GDM1 (cell line): ENCODE measurements around the gene CHCHD6.

Experiments
- DNase-seq: peaks from one replicate; lab custom pipeline; 2025; lab: John Stamatoyannopoulos, UW

CHCHD6 gene

DNA sequence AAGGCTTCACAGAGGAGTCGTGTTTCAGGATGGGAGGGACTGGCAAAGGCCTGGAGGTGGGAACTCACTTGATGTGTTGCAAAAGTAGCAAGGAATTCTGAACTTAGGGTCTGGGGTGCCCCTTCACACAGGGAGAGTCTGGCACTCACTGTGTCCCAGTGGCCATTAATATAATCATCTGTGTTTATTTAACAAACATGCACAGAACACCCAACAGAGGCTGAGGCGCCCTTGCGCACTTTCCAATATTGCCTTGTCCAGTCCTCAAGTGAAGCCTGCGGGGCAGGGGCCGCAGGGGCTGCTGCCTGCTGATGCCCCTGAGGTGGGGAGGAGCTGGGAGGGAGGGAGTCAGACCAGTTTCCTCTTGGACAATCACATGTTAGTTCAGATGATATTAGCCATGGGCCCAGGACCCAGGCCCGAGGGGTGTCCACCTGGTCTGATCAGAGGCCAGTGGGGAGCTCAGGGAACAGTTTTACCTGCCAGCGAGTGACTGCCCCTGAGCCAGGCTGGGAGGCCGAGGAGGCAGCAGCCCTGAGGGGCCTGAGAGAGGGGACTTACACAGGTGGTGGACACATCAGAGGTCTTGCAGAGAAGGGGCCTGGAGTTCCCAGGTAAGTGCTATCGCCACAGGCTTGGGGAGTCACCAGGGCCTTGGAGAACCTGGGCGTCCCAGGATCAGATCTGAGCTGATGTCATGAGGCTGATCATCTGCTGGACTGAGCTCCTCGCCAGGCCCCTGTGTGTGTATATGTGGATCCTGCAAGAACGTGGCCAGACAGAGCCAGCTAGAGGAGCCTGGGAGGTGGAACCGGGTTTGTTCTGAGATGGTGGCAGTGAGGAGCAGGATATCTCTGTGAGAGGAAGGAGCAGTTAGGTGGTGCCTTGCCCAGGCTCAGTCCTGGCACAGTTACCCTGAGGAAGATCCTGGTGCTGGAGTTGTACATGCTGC lies 35.3 kb upstream of the CHCHD6 start:
- DNase-seq: no peak

DNA sequence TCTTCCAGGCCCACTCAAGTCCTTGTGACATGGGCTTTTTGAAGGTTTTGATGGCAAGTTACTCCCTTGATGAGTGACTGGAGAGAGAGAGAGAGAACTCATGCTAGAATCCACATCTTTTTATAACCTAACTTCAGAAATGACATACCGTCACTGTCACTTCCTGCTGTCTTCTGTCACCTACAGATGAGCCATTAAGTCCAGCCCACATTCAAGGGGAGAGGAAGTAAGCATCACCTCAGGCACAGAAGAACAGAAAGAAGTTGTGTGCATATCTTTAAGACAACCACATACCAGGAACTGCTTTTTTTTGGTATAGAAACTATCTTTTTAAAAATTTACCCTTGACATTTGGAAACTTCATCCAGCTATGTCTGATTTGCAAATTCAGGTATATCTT lies 32.5 kb upstream of the CHCHD6 start:
- DNase-seq: no peak

DNA sequence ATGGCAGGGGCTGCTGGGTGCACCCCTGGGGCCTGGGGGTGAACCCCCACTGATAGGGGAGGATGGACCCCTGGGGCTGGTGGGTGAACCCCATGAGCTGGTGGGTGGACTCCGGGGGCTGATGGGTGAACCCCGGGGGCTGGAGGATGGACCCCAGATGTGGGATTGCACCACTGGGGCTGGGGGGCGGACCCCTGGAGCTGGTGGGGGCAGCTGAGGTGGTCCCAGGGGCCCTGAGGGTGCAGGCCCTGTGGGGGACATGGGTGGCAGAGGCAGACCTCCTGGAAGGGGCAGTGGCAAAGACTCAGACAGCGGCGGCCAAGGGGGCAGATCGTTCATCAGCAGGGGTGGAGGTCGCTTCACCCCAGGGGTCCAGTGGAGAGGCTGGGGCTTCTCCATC lies 31.7 kb upstream of the CHCHD6 start:
- no peak for DNase-seq

DNA sequence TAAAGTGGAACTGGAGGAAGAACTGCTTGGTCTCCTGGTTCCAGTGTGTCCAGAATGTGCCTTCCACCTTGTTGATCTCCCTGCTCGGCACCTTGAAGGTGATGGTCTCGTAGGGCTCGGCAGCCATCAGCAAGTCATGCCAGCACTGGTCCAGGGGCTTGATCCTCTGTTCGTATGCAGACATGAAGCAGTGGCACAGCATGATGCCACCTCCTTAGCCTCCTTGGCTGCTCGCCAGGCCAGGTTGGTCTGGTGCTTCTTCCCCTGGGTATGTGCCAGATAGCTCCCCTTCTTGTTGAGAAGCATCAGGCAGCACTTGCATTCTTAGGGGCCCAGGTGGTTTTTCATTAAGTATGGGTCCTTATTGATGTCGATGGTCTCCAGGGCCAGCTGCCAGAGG lies 31.3 kb upstream of the CHCHD6 start:
- DNase-seq: no peak

DNA sequence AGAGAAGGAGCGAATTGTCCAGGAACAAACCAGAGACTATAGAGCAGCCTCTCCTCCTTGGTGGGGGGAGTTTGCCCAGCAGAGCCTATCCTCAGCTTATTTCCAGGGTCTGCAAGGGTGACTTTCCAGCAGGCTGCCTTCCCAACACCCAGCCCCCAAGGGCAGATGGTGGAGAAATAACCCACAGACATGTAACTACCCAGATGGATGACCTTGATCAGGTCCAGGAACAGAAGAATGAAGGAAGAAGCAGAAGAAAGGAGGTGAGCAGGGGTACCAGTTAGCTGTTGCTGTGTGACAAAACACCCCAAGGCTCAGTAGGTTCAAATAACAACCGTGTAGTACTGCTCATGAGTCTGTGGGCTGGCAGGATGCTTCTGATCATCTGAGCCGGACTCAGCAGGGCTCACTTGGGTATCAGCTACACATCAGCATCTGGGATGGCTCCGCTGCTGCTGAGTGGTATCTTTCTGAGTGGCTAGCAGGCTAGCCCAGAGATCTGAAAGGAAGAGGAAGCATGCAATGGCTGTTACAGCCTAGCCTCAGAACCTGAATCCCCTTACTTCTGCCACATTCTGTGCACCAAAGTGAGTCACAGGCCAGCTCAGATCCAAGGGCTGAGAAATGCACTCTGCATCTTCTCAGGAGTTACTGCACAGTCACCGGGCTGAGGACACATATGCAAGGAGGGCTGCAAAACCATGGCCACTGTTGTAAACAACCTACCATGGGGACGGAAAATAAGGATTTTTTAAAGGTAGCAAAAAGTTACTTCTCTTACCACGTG lies 26.9 kb upstream of the CHCHD6 start:
- DNase-seq: no peak

DNA sequence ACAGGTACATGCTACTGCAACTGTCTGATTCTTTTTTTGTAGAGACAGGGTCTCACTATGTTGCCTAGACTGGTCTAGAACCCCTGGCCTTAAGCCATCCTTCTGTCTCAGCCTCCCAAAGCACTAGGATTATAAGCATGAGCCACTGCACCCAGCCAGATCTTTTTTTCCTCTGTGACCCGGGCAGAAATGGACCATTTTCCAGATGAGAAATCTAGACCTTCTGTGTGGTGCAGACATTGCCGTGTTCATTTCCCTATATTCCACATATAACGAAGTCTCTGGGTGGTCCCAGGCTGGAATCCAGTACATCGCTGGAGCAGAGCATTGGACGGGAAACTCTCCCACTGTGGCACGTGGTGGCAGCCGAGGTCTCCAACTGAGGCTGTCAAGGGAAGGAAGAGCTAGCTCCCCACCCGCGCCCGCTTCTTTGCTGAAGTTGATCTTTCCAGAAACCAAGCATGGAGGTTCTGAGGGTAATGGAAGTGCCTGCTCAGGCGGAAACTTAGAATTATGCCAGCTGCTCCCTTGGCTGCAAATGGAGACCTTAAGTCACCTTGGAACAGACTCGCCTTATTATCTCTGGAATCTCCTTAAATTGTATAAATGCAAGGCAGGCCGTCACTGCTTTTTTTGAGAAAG lies 26.1 kb upstream of the CHCHD6 start:
- no peak for DNase-seq

DNA sequence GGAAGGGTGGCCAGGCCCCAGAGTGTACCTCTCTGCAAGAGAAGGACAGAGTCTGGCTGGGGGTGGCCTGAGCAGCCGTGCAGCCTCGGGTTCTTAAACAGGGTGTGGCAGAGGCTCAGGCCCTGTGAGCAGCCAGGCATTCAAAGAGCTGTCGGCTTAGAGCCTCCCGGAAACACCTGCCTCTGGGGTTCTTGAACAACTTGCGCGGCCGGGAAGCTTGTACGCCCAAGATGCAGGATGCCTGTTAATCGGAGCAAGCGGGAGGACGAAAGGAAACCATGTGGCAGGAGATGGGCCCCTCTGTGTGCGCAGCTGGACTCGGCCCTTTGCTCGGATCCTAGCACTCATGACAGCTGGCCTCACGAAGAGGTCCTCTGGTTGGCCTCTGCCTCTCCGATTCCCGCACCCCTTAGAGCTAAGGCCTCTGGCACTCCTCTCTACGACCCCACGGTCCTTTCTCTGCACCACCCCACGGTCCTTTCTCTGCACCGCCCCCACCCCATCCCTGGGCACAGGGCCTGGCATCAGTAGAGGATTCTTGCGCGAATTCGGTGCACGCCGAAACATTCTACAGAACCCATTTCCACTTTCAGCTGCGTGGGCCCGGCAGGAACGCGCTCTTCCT lies 25.2 kb upstream of the CHCHD6 start:
- no peak for DNase-seq

DNA sequence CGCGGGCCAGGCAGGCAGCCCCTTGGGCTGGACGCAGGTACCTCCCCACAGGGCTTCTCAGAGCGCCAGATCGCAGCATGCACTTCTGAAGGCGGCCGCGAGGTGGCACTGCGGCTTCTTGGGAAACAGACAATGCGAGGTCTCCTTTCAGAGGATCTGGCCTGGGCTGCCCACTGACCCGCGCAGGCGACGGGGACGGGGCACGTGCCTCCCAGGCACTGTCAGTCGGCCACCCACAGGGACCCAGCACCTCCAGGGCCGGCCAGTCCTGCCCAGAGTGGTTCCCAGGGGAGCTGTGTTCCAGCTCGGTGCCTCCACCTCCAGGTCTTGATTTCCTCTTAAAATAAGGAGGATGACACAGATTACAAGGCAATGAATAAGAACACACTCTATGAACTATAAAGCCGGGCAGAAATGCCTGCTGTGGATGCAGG lies 24.7 kb upstream of the CHCHD6 start:
- peak; percentile 52 for DNase-seq

DNA sequence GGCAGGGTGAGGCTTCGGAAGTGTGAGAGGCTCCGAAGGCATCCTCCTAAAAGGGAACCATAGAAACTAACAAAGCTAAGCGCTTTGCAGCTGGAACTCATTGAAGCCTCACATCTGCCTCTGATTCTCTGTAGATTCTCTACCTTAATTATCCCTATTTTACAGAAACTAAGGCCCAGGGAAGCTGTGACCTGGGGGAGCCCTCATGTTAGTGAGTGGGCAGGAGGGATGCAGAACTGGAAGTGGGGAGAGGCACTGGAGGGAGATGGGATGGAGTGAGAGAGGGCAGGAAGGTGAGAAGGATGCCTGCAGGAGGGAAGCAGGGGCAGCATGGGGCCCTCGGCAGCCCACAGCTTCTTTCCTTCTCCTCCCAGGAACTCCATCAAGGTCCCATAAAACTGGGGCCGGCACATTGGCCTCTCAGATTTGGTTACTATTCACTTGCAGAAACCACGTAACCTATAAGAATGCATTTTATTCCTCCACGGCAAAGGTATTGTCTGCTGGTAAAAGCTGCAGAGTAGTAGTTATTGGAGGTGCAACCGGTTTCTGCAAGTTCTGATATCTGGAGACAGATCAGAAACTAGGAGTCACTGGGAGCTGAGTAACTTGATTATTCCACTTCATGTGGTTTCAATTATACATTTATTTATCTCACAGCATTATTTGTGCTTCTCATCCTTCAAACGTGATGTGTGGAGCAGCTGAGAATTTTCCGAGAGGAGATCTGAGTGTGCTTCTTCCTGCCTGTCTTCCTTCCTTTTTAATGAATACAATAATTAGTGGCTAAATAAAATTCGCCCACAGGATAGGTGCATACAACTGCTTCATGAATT lies 24.0 kb upstream of the CHCHD6 start:
- no peak for DNase-seq

DNA sequence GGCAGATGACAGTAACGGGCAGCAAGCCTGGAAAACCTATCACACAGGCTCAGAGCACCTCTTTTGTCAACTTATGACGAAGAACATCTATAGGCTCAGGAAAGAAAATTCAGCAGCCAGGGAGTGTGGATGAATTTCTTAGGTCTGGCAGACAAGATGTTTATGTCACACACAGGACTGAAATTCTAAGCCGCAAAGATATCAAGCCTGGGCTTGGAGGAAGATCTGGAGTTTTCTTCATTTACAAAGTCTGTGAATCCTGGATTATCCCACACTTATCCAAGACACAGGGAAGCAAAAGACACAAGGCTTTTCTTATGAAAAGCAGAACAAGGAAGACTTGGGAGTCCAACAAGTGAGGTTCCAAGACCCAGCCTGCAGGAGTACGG lies 23.4 kb upstream of the CHCHD6 start:
- no peak for DNase-seq

DNA sequence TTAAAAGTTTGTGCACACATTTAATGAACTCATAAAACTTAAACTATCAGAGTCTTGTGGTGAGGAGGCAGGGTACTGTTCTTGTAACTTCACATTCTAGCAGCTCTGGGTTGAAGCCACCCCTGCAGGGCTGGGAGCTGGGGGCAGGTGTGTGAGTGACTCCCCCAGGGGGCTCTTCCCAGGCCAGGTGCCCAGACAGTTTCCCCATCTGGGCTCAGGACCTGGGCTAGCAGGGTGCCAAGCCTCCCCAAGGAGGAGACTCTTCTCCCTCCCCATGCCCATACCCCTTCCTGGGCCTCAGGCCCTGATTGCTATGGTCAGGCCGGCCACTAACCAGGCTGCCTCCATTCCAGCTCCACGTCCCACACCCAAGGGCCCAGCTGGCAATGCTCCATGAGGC lies 22.0 kb upstream of the CHCHD6 start:
- no peak for DNase-seq

DNA sequence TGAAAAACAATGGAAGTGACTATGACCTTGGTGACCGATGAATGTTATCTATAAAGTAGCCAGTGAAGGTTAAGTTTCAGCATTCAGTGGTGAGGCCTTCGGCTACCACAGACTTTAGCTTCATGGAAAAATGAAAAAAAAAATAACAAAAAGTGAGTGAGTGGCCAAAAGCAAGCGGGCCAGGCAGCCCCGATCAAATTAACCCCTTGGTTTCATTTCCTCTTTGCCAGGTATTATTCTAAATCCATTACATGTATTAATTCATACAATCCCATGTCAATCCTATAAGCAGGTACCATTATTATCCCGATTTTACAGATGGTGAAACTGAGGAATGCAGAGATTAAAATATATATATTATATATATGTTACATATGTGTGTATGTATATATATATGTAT lies 21.0 kb upstream of the CHCHD6 start:
- DNase-seq: no peak

DNA sequence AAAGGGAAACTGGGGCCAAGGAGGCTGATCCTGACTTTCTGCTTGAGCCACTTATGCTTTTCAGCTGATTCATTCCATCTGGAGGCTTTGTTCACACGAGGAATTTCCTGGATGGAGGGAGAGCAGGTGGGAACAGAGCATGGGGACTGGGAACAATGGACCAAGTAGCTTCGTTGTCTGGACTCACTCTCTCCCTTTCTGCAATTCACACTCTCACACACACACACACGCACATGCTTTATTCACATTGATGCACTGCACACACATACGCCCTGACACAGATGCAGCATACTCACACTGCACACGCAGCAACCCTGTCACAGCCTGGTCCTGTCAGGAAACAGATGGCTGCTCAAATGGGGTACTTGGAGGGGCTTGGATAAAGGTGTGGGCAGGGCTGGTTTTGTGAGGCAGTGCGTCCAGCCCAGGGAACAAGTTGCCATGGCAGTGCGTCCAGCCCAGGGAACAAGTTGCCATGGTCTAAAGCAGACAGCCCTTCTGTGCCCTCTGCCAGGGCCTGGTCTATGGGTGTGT lies 19.8 kb upstream of the CHCHD6 start:
- DNase-seq: no peak

DNA sequence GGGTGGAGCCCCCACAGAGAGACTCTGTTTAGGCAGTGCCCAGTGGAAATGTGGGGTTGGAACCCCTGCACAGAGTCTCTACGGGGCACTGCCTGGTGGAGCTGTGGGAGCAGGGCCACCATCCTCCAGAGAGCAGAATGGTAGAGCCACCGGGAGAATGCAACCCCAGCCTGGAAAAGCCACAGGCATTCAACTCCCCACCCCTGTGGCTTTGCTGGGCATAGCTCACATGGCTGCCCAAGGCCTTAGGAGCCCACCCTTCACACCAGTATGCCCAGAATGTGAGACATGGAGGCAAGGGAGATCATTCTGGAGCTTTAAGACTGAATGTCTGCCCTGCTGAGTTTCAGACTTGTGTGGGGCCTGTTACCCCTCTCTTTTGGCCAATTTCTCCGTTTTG lies 19.0 kb upstream of the CHCHD6 start:
- DNase-seq: no peak

DNA sequence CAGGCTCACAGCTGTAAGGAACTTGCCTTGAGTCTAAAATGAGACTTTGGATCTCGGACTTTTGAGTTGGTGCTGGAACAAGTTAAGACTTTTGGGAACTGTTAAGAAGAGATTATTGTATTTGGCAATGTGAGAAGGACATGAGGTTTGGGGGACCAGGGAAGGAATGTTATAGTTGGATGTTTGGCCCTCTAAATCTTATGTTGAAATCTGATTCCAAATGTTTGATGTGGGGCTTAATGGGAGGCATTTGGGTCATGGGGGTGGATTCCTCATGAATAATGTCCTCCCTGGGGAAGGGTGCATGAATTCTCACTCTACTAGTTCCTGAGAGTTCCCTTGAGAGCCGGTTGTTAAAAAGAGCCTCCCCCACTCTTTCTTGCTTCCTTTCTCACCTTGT lies 18.5 kb upstream of the CHCHD6 start:
- DNase-seq: no peak

DNA sequence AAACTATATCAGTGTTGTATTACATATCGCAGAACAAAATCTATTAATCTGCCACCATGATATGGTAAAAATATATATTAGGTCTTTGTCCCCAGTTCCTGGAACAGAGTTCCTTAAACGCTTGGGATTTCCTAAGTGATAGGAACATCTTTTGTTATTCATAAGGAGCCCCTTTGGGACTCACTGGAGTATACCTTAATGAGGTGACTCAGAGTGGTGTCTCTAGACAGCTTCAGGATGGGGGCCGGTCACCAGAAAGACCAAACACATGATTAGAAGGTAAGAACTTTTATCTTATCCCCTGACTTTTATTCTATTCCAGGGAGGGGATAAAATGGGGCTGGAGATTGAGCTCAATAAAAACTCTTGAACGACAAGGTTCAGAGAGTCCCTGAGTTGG lies 12.3 kb upstream of the CHCHD6 start:
- no peak for DNase-seq

DNA sequence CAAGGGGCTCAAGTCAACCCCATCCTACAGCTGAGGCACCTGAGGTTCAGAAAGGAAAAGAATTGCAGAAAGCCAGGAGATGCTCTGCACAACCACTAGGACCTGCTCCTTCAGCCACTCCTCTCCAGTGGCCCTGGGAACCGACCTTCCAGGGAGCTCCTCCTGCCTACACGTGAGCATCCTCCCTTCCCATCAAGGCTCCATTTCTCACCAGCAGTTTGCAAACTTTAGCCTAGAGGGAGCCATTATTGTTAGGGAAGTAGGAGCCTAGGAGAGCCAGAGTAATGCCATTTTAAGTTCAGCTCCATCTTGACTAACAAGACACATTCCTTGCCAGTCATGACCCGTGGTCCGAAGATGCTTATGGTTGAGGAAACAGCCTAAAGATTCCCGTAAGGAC lies 11.2 kb upstream of the CHCHD6 start:
- DNase-seq: no peak

DNA sequence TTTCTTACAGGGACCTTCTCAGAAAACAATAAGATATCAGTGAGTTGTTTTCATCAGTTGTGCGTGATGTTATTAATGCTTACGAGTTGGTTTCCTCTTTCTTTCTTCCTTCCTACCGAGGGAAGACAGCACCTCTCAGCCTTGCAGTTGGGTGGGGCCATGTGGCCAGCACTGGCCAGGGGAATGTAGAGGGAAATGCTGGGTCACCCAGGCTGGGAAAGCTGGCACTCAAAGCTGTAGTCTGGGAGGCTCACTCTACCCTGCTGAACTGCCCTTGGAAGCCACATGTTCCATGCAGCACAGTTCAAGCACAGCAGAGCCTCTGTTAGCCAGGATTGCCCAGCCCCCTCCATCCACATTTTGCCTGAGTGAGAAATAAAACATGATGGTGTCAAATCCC lies 10.1 kb upstream of the CHCHD6 start:
- no peak for DNase-seq

DNA sequence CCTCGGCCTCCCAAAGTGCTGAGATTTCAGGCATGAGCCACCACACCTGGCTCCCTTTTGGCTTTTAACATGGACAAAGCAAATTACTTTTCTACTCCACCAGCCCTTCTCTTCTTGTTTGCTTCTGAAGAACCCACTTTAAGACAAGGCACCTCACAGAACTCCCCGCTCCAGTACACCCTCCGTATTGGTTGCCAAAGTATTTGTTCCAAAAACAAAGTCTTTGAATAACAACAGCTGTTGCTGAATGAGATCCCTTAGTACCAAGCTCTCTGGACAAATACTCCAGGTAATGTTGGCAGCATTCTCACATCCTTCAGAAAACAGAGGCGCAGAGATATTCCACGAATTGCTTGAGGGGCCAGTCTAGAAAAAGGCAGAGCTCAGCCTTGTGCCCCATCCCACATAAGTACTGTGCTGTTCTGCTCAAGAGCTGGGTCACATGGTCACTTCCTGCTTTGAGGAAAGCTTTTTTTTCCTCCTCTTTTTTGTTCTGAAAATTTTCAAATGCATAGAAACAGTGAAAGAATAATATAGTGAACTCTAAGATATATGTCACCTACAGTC lies 7.3 kb upstream of the CHCHD6 start:
- no peak for DNase-seq

DNA sequence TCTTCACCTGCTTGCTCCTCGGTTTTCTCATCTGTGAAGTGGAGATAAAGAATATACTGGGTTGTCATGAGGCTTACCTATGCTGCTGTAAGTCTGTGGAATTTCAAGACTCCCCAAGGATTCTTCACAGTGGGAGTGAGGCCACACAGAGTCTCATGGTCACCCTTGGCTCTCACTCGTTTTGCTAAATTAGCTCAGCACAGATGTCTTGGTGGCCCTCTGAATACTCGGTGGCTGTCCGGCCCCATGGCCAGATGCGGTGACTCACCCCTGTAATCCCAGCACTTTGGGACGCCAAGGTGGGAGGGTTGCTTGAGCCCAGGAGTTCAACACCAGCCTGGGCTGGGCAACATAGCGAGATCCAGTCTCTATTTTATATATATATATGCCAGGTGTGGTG lies 5.0 kb upstream of the CHCHD6 start:
- DNase-seq: no peak
